Panc1 (cell line): Measurements from ENCODE around the gene FAM234B. TPM values are rescaled to one million over a fixed set of nuclear protein-coding genes. Genes with fewer than 3 reads are reported as not detected.

Experiments used
- ATAC-seq: fragments of 200-7000 bp; cut with Tn5 transposase; 2 replicates; pipeline ENCODE4 v1.9.1; 2020; ENCODE audit warnings: mild to moderate bottlenecking, moderate library complexity
- BruUV-seq: library from RNA; stranded (reverse); fragments of 400-500 nt; replicated peaks from 2 replicates; lab custom pipeline; 2021; lab: Mats Ljungman, UMichigan
- CTCF ChIA-PET: fragments of 300-600 bp; sonication (Branson Sonifier 250); formaldehyde crosslinking; loops from one replicate; lab custom pipeline; 2022; ENCODE audit warnings: antibody characterized with exemption; lab: Charles Lee
- POLR2A ChIA-PET: fragments of 300-600 bp; sonication (Branson Sonifier 250); formaldehyde crosslinking; loops from one replicate; lab custom pipeline; 2022; ENCODE audit warnings: antibody characterized with exemption; lab: Charles Lee
- DNase-seq: peaks from one replicate; pipeline ENCODE4 v3.0.0-alpha.2; 2010; ENCODE audit warnings: low read depth, low spot score
- H3K27ac ChIP-seq: 2 replicates; pipeline ENCODE4 v1.5.1; 2011; ENCODE audit warnings: mild to moderate bottlenecking, low read length, inconsistent platforms
- H3K27me3 ChIP-seq: fragments of 200-500 bp; sonication (Bioruptor generic); 2 replicates; pipeline ENCODE4 v1.6.0; 2014; ENCODE audit warnings: low read length, inconsistent platforms; ENCODE audit not compliant: control insufficient read depth, insufficient read depth
- H3K36me3 ChIP-seq: fragments of 200-500 bp; sonication (Bioruptor generic); 2 replicates; pipeline ENCODE4 v1.5.1; 2014; ENCODE audit warnings: inconsistent platforms, mild to moderate bottlenecking, low read length, moderate library complexity; ENCODE audit not compliant: control insufficient read depth, insufficient read depth
- H3K4me1 ChIP-seq: 2 replicates; pipeline ENCODE4 v1.5.1; 2011; ENCODE audit warnings: inconsistent platforms, mild to moderate bottlenecking, low read length, moderate library complexity; ENCODE audit not compliant: control insufficient read depth, insufficient read depth
- H3K4me3 ChIP-seq, 2 experiments: 2 replicates each; pipeline ENCODE4 v1.5.1; 2011 to 2012; ENCODE audit warnings: low read depth in 2 of 2, low read length in 2 of 2, mild to moderate bottlenecking in 2 of 2, inconsistent platforms in 1 of 2, moderate library complexity in 1 of 2
- H3K9me3 ChIP-seq: fragments of 200-500 bp; sonication (Bioruptor generic); 2 replicates; pipeline ENCODE4 v1.5.1; 2014; ENCODE audit warnings: low read depth, mild to moderate bottlenecking, inconsistent platforms, low read length, moderate library complexity; ENCODE audit not compliant: control insufficient read depth, insufficient read depth
- CTCF ChIP-seq: fragments of 450-650 bp; IDR thresholded peaks from 2 replicates; pipeline ENCODE4 v1.5.1; 2017; ENCODE audit warnings: mild to moderate bottlenecking
- POLR2AphosphoS5 ChIP-seq: IDR thresholded peaks from 2 replicates; pipeline ENCODE4 v1.6.1; 2012; ENCODE audit warnings: mild to moderate bottlenecking, low read depth, low read length, moderate library complexity
- REST ChIP-seq, 2 experiments: IDR thresholded peaks; 2 replicates each; pipeline ENCODE4 v1.6.1; 2011 to 2012; ENCODE audit warnings: low read depth in 2 of 2, control low read depth in 1 of 2, low read length in 1 of 2, mild to moderate bottlenecking in 1 of 2, moderate library complexity in 1 of 2; ENCODE audit not compliant: insufficient read depth in 1 of 2
- SIN3A ChIP-seq: IDR thresholded peaks from 2 replicates; pipeline ENCODE4 v1.6.1; 2012; ENCODE audit warnings: low read depth, mild to moderate bottlenecking, low read length, moderate library complexity, borderline replicate concordance; ENCODE audit not compliant: insufficient read depth
- TCF7L2 ChIP-seq: IDR thresholded peaks from 2 replicates; pipeline ENCODE4 v1.6.1; 2011; ENCODE audit warnings: mild to moderate bottlenecking, low read depth, low read length, inconsistent platforms
- in situ Hi-C: cut with HindIII; loops from 2 replicates; pipeline ENCODE4 v1.10.0; 2016; ENCODE audit warnings: low sequenced_read_pairs, low pct_unique_long_range_greater_than_20kb
- intact Hi-C: fragments of 100-400 bp; cut with micrococcal nuclease; formaldehyde crosslinking; loops from one replicate; pipeline ENCODE4 v1.10.0; 2022; ENCODE audit not compliant: unreplicated experiment
- total RNA-seq: library from RNA; stranded (reverse); gene quantifications from one replicate; pipeline ENCODE4 v1.2.1, GENCODE V29; 2021; ENCODE audit not compliant: unreplicated experiment

FAM234B gene
- total RNA-seq, 1 experiment from 2014 or later = 5.4 TPM

- no peaks in the 10 kb centered on the region for H3K9me3 ChIP-seq
- no peak overlapping the region for H3K4me3 ChIP-seq
- ATAC-seq (no peak), DNase-seq (no peak)
- BruUV-seq = no TSS peak
- no peaks in the 10 kb centered on the region for H3K4me1 ChIP-seq
- TF ChIP-seq SIN3A (no peak), CTCF (no peak), REST (IDR thresholded peaks at IDR 0.05; ENCODE audit: insufficient read depth in 1 of 2, low read depth in 2 of 2, low read length in 1 of 2) (no peak), POLR2AphosphoS5 (no peak), TCF7L2 (no peak)
- CTCF ChIA-PET = no interaction called here
- H3K36me3 ChIP-seq = no peaks in the 10 kb centered on the region
- in situ Hi-C loops = no loop called here
- H3K27ac ChIP-seq = no peak overlapping the region
- POLR2A ChIA-PET = interaction anchor here (0.6 kb wide), 1 partner anchor 64 kb away, joined by 3 read pairs; no protein-coding TSS in a partner anchor
- no peaks in the 10 kb centered on the region for H3K27me3 ChIP-seq
- intact Hi-C loops = no loop called here
These were observed 39.2 kb upstream of the FAM234B start for GRCh38 chr12:13004986-13005385.

- in situ Hi-C loops (no loop called here), intact Hi-C loops (no loop called here)
- DNase-seq = no peak
- no peaks in the 10 kb centered on the region for H3K4me1 ChIP-seq
- H3K9me3 ChIP-seq = no peaks in the 10 kb centered on the region
- no peaks in the 10 kb centered on the region for H3K27me3 ChIP-seq
- ChIA-PET POLR2A (no interaction called here), CTCF (no interaction called here)
- H3K36me3 ChIP-seq = no peaks in the 10 kb centered on the region
- BruUV-seq = no TSS peak
- no peak overlapping the region for H3K4me3 ChIP-seq
- no peak for ATAC-seq
- no peak for TF ChIP-seq TCF7L2
- TF ChIP-seq REST (IDR thresholded peaks at IDR 0.05; ENCODE audit: insufficient read depth in 1 of 2, low read depth in 2 of 2, low read length in 1 of 2) = no peak
- TF ChIP-seq POLR2AphosphoS5 = no peak
- no peak for TF ChIP-seq CTCF
- no peak for TF ChIP-seq SIN3A
- H3K27ac ChIP-seq = no peak overlapping the region
These were observed 38.5 kb upstream of the FAM234B start for GRCh38 chr12:13005649-13006048.
